ENCODE data around the gene C3orf80.

C3orf80 gene

DNA sequence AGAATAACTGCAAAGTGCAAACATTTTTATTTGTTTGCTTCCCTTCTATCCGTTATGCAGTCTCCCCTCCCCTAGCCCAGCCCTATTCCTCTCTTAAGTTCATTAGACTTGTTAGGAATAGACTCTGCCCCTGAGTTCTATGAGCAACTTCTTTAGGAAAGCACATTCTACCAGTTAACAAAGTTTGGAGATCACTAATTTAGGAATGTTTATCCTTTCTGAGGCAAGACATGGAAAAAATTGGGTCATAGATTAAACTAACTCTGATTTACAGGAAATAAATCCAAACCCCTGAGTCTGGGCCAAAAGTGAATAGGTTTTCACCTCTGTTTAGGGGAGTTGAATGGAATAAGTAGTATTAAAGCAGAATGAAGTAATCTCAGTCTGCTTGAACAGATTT lies 34.4 kb downstream of the C3orf80 start:
- Histone ChIP-seq H3K9me3 (ENCODE audit: control insufficient read depth, insufficient read depth, low read length) (no peaks in the 10 kb centered on the region), H4K20me1 (ENCODE audit: control insufficient read depth, insufficient read depth, low read depth, low read length) (no peaks in the 10 kb centered on the region), H3K36me3 (ENCODE audit: control insufficient read depth, low read length) (peaks cover 2% of the 10 kb centered on the region; the same call in 1 of the 2 replicates), H3K4me2 (ENCODE audit: low read length) (no peak overlapping the region), H3K4me3 (ENCODE audit: low read length) (no peak overlapping the region), H3K27ac (ENCODE audit: low read depth, low read length) (no peak overlapping the region), H3K9me2 (replicated peaks; ENCODE audit: control insufficient read depth, low read length) (no peaks in the 10 kb centered on the region), H3K27me3 (ENCODE audit: control insufficient read depth, low read length) (no peaks in the 10 kb centered on the region), H3K79me2 (ENCODE audit: control insufficient read depth, low read length) (no peaks in the 10 kb centered on the region), H3F3A (ENCODE audit: control insufficient read depth, insufficient read depth) (no peaks in the 10 kb centered on the region), H3K4me1 (ENCODE audit: control insufficient read depth, low read length) (no peaks in the 10 kb centered on the region)
- TF ChIP-seq, protein P1, sequence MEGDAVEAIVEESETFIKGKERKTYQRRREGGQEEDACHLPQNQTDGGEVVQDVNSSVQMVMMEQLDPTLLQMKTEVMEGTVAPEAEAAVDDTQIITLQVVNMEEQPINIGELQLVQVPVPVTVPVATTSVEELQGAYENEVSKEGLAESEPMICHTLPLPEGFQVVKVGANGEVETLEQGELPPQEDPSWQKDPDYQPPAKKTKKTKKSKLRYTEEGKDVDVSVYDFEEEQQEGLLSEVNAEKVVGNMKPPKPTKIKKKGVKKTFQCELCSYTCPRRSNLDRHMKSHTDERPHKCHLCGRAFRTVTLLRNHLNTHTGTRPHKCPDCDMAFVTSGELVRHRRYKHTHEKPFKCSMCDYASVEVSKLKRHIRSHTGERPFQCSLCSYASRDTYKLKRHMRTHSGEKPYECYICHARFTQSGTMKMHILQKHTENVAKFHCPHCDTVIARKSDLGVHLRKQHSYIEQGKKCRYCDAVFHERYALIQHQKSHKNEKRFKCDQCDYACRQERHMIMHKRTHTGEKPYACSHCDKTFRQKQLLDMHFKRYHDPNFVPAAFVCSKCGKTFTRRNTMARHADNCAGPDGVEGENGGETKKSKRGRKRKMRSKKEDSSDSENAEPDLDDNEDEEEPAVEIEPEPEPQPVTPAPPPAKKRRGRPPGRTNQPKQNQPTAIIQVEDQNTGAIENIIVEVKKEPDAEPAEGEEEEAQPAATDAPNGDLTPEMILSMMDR (IDR thresholded peaks at IDR 0.05; ENCODE audit: low read depth, low read length, poor library complexity, severe bottlenecking), result no peak
- TF ChIP-seq EZH2phosphoT487 (IDR thresholded peaks at IDR 0.05; ENCODE audit: borderline replicate concordance, low read length), result no peak

DNA sequence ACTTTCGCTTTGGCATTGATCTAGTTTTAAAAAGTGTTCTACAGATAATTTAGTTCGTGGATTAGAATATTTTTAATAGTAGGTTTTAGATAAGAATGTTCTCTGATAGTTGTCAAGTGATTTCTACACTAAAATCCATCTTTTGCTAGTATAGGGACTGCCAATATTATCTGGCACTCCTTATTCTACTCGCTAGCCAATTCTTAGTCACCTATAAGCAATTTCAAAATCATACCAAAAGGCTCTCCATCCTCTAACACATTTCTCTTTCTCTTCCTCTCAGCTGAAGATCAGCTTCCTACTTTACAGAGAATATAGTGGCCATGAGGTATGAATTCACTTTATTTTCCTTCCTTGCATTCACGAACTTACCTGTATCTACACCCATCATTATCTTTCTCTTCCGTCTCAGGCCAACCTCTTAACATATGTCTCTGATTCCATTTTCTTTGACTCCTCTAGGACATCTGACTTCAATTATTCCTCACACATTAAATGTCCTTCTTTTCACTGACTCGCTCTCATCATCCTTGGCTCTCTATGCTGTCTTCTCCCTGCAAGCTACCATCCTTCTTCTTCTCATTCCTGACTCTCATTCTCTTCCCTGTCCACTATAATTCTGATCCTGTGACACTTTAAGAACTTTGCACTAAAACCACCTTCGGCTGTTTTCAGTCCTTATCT lies 35.5 kb downstream of the C3orf80 start:
- no peaks in the 10 kb centered on the region for H3F3A ChIP-seq (ENCODE audit: control insufficient read depth, insufficient read depth)
- no peaks in the 10 kb centered on the region for H3K4me1 ChIP-seq (ENCODE audit: control insufficient read depth, low read length)
- H3K79me2 ChIP-seq (ENCODE audit: control insufficient read depth, low read length), result no peaks in the 10 kb centered on the region
- no peak overlapping the region for H3K4me3 ChIP-seq (ENCODE audit: low read length)
- no peak overlapping the region for H3K27ac ChIP-seq (ENCODE audit: low read depth, low read length)
- H4K20me1 ChIP-seq (ENCODE audit: control insufficient read depth, insufficient read depth, low read depth, low read length), result no peaks in the 10 kb centered on the region
- no peaks in the 10 kb centered on the region for H3K9me3 ChIP-seq (ENCODE audit: control insufficient read depth, insufficient read depth, low read length)
- TF ChIP-seq EZH2phosphoT487 (IDR thresholded peaks at IDR 0.05; ENCODE audit: borderline replicate concordance, low read length), result no peak
- TF ChIP-seq, protein P1 (IDR thresholded peaks at IDR 0.05; ENCODE audit: low read depth, low read length, poor library complexity, severe bottlenecking), result no peak
- peaks cover 2% of the 10 kb centered on the region; the same call in 1 of the 2 replicates for H3K36me3 ChIP-seq (ENCODE audit: control insufficient read depth, low read length)
- H3K4me2 ChIP-seq (ENCODE audit: low read length), result no peak overlapping the region
- H3K27me3 ChIP-seq (ENCODE audit: control insufficient read depth, low read length), result no peaks in the 10 kb centered on the region
- no peaks in the 10 kb centered on the region for H3K9me2 ChIP-seq (replicated peaks; ENCODE audit: control insufficient read depth, low read length)

DNA sequence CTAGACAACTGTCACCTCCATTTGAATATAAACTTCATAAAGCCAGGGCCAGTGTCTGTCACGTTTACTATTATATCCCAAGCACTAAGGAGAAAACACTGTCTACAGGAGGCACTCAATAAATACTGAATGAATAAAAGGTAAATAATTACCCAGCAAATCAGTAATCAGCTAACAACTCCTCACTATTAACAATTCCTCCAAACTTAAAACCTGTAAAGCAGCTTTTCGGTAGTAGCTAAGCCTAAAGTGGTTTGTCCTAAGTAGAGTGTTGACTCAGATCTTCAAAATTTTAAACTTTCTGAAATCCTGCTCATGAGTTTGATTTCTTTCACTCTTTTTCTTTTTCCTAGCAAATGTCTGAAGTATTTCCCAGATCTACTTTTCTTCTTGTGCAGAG lies 39.9 kb downstream of the C3orf80 start:
- H3K4me2 ChIP-seq (ENCODE audit: low read length), result no peak overlapping the region
- H3K4me1 ChIP-seq (ENCODE audit: control insufficient read depth, low read length), result no peaks in the 10 kb centered on the region
- H4K20me1 ChIP-seq (ENCODE audit: control insufficient read depth, insufficient read depth, low read depth, low read length), result no peaks in the 10 kb centered on the region
- H3K36me3 ChIP-seq (ENCODE audit: control insufficient read depth, low read length), result no peaks in the 10 kb centered on the region
- no peaks in the 10 kb centered on the region for H3F3A ChIP-seq (ENCODE audit: control insufficient read depth, insufficient read depth)
- no peaks in the 10 kb centered on the region for H3K9me3 ChIP-seq (ENCODE audit: control insufficient read depth, insufficient read depth, low read length)
- H3K79me2 ChIP-seq (ENCODE audit: control insufficient read depth, low read length), result no peaks in the 10 kb centered on the region
- no peak overlapping the region for H3K27ac ChIP-seq (ENCODE audit: low read depth, low read length)
- no peak overlapping the region for H3K4me3 ChIP-seq (ENCODE audit: low read length)
- H3K27me3 ChIP-seq (ENCODE audit: control insufficient read depth, low read length), result no peaks in the 10 kb centered on the region
- no peaks in the 10 kb centered on the region for H3K9me2 ChIP-seq (replicated peaks; ENCODE audit: control insufficient read depth, low read length)
- no peak for TF ChIP-seq EZH2phosphoT487 (IDR thresholded peaks at IDR 0.05; ENCODE audit: borderline replicate concordance, low read length)
- TF ChIP-seq, protein P1 (IDR thresholded peaks at IDR 0.05; ENCODE audit: low read depth, low read length, poor library complexity, severe bottlenecking), result no peak
